Epithelial cell of proximal tubule (primary cell): Measurements from ENCODE around the gene TACR2. TPM values are rescaled to one million over a fixed set of nuclear protein-coding genes. Genes with fewer than 3 reads are reported as not detected.

Experiments used
- DNase-seq: peaks from one replicate; pipeline ENCODE4 v3.0.0-alpha.2; 2011; ENCODE audit warnings: low read depth
- H3K4me3 ChIP-seq: 2 replicates; pipeline ENCODE4 v1.5.1; 2011; ENCODE audit warnings: low read depth, mild to moderate bottlenecking, low read length
- CTCF ChIP-seq: conservative IDR thresholded peaks from 2 replicates; pipeline ENCODE4 v1.5.1; 2012; ENCODE audit warnings: low read depth, mild to moderate bottlenecking, low read length
- total RNA-seq: library from RNA; depleted of rRNA; stranded (reverse); fragments of >200 nt; gene quantifications from 2 replicates; pipeline ENCODE4 v1.2.3, GENCODE V29; 2015

The TACR2 gene
- total RNA-seq, 1 donor from 2014 or later: 0.23 TPM

DNA sequence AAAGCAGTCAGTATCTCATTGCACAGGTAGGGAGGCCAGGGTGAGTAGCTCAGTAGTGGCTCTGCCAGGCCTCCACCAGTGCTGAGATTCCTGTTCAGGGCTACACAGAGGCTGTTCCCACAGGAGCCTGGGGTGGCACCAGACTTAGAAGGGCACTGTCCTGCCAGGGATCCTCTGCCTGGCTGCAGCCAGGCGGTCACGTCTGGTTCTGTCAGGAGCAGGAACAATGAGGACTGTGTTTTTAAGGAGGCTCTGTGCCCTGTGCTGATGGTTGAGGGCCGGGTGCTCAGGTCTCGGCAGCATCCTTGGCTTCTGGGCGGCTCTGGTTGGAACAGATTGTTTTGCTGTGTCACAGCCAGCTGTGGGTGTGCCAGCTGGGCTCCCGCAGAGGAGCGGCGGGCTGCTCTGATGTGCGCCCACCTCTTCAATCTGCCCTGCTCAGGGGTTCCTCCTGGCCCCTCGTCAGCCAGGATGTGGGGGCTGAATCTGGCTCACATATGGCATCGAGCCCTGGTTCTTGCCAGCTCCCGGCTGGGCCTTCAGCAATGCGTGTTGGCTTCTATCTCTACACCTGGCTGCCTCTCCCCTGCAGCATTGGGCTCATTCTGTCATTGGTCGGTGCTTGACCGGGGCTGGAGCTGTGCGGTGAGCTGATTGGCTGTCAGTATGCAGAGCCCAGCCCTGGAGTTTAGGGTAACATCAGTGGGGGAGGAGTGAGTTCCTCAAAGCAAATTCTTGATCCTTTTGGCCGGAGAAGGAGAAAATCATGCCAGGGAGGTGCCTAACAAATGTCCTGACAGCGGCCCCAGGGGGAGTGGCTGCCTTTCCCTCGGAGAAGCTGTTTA, 41.2 kb downstream of the TACR2 start:
- no peak overlapping the region for H3K4me3 ChIP-seq

DNA sequence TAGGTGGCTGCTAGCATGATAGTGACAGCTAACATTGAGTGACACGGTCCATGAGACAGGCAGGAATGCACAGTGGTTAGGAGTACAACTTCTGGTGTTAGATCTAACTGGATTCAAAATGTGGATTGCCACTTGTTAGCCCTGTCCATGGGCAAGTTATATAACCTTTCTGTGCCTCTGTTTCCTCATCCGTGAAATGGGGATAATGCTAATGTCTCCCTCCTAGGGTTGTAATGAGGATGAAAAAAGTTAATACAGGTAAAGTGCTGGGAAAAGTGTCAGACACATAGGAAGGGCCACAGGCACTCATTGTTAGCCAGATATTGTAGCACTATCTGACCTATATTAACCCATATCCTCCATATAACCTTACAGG, 41.8 kb downstream of the TACR2 start:
- TF ChIP-seq CTCF: no peak
- no peak for DNase-seq
- no peak overlapping the region for H3K4me3 ChIP-seq

More for the DNA sequence above, 41.2 kb downstream of the TACR2 start:
- TF ChIP-seq CTCF: no peak
- DNase-seq: no peak

- DNase-seq: no peak
- H3K4me3 ChIP-seq: no peak overlapping the region
- no peak for TF ChIP-seq CTCF
Measured at GRCh38 chr10:69374242-69374641, 42.5 kb downstream of the TACR2 start.

DNA sequence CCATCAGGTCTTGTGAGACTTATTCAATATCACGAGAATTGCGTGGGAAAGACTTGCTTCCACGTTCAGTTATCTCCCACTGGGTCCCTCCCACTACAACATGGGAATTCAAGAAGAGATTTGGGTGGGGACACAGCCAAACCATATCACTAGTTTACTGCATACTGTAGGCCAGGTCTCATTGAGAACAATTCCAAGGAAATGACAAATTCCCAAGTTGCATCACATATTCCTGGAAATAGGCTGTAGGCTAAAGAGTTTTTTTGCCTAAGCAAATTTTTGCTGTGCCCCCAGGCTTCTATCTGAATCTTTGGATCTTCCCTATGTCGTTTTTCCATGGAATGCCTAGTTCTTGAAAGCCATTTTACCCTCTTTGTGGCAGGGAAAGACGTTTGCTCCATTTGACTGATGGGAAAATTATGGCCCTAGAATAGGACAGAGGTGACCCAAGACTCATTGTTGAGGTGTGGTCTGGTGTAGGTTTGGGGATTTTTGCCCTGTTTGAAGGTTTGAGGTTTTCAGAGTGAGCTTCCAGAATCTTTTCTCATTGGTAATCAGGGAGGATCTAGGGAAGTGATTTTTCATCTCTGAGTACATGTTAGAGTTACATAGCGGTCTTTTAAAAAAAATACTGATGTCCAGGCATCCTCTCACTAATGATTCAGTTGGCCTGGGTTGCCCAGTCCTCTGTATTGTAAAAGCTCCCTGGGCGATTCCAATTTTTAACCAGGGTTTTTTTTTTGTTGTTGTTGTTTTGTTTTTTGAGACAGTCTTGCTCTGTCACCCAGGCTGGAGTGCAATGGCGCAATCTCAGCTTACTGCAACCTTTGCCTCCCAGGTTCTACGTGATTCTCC, 44.4 kb downstream of the TACR2 start:
- no peak for DNase-seq
- no peak overlapping the region for H3K4me3 ChIP-seq
- TF ChIP-seq CTCF: no peak

GRCh38 chr10:69367469-69367868, 49.2 kb downstream of the TACR2 start:
- H3K4me3 ChIP-seq: no peak overlapping the region
- no peak for DNase-seq
- TF ChIP-seq CTCF: no peak

- no peak for TF ChIP-seq CTCF
Measured at GRCh38 chr10:69366738-69367137, 50.0 kb downstream of the TACR2 start.

More at GRCh38 chr10:69366738-69367137, 50.0 kb downstream of the TACR2 start:
- no peak overlapping the region for H3K4me3 ChIP-seq
- DNase-seq: no peak
